ENCODE data around the gene RPS14.

Gene RPS14

GRCh38 chr5:150441813-150442698, 7.5 kb downstream of the RPS14 start:
- H3K4me3 Mint-ChIP-seq, result no peak overlapping the region
- peaks cover 30% of the 10 kb centered on the region for H3K4me1 Mint-ChIP-seq
- no peaks in the 10 kb centered on the region for H3K9me3 Mint-ChIP-seq
- no peak for TF ChIP-seq CTCF (IDR thresholded peaks at IDR 0.05)
- H3K27ac Mint-ChIP-seq, result peak overlapping the region; percentile 98
- H3K36me3 Mint-ChIP-seq (ENCODE audit: low read depth), result peaks cover 34% of the 10 kb centered on the region
- no peak for DNase-seq
- H3K27me3 Mint-ChIP-seq (ENCODE audit: low read depth, poor library complexity), result peaks cover 6% of the 10 kb centered on the region

GRCh38 chr5:150440948-150441812, 8.4 kb downstream of the RPS14 start:
- Mint-ChIP-seq H3K27ac (peak overlapping the region; percentile 98), H3K4me3 (no peak overlapping the region)

GRCh38 chr5:150438873-150439546, 10.5 kb downstream of the RPS14 start:
- Mint-ChIP-seq H3K4me3 (no peak overlapping the region), H3K27me3 (ENCODE audit: low read depth, poor library complexity) (peaks cover 9% of the 10 kb centered on the region), H3K9me3 (no peaks in the 10 kb centered on the region), H3K27ac (no peak overlapping the region), H3K4me1 (peaks cover 19% of the 10 kb centered on the region), H3K36me3 (ENCODE audit: low read depth) (peaks cover 11% of the 10 kb centered on the region)
- DNase-seq, result peak; percentile 48
- peak; percentile 68 for TF ChIP-seq CTCF (IDR thresholded peaks at IDR 0.05)

More at GRCh38 chr5:150440948-150441812, 8.4 kb downstream of the RPS14 start:
- H3K9me3 Mint-ChIP-seq, result no peaks in the 10 kb centered on the region
- no peak for DNase-seq
- peaks cover 9% of the 10 kb centered on the region for H3K27me3 Mint-ChIP-seq (ENCODE audit: low read depth, poor library complexity)
- peaks cover 25% of the 10 kb centered on the region for H3K36me3 Mint-ChIP-seq (ENCODE audit: low read depth)
- no peak for TF ChIP-seq CTCF (IDR thresholded peaks at IDR 0.05)
- H3K4me1 Mint-ChIP-seq, result peaks cover 21% of the 10 kb centered on the region

- H3K27ac Mint-ChIP-seq, result no peak overlapping the region
- H3K4me3 Mint-ChIP-seq, result no peak overlapping the region
- H3K36me3 Mint-ChIP-seq (ENCODE audit: low read depth), result no peaks in the 10 kb centered on the region
- peak; percentile 82 for TF ChIP-seq CTCF (IDR thresholded peaks at IDR 0.05)
- peaks cover 9% of the 10 kb centered on the region for H3K4me1 Mint-ChIP-seq
- peaks cover 10% of the 10 kb centered on the region for H3K27me3 Mint-ChIP-seq (ENCODE audit: low read depth, poor library complexity)
- H3K9me3 Mint-ChIP-seq, result no peaks in the 10 kb centered on the region
- peak; percentile 93 for DNase-seq
Observed at GRCh38 chr5:150436141-150436680, 13.3 kb downstream of the RPS14 start.

- TF ChIP-seq CTCF (IDR thresholded peaks at IDR 0.05), result no peak
- peaks cover 10% of the 10 kb centered on the region for H3K27me3 Mint-ChIP-seq (ENCODE audit: low read depth, poor library complexity)
- DNase-seq, result no peak
- no peaks in the 10 kb centered on the region for H3K9me3 Mint-ChIP-seq
- H3K4me1 Mint-ChIP-seq, result peaks cover 8% of the 10 kb centered on the region
- no peak overlapping the region for H3K4me3 Mint-ChIP-seq
- H3K27ac Mint-ChIP-seq, result no peak overlapping the region
- no peaks in the 10 kb centered on the region for H3K36me3 Mint-ChIP-seq (ENCODE audit: low read depth)
Observed at GRCh38 chr5:150434464-150434863, 15.1 kb downstream of the RPS14 start.

Data from nephron progenitor cell (in vitro differentiated cells).